ENCODE results near the gene OLFM3.

The OLFM3 gene

DNA sequence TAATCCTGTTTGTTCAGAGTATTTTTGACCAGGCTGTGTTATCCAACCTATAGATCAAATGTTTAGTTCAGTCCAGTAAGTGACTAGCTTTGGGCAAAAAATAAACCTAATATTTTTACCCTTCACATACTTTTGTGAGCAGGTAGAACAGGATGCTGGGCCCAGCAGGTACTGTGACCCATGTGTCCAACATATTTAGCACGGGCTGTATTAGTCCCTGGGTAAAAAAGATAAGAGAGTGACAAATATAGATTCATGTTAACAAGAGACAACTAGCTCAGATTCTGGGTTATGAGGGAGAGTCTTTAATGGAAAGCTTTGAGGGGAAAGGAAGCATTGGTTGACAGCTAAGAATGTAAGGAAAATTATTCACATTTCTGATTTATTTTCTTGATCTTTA, 43.1 kb downstream of the OLFM3 start:
- no peak for DNase-seq (ENCODE audit: low read depth in 1 of 2, low spot score in 1 of 2)

DNA sequence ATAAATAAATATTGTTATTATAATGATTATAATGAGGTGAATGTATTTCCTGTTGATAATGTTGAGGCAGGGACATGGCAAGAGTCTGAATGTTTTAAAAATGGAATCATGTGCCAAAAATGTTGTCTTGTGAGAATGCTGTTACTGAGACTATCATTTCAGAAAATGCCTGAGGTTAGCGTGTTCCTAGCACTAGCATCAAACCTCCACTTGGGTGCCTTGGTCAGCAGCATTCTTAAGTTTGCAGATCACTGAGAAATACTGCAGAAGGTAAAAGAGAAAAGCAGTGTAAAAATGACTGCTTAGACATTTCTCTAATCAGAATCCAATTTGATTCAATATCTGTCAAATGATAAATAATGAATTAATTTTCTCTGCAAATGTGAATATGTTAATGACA, 50.8 kb downstream of the OLFM3 start:
- DNase-seq (ENCODE audit: low read depth in 1 of 2, low spot score in 1 of 2): no peak

DNA sequence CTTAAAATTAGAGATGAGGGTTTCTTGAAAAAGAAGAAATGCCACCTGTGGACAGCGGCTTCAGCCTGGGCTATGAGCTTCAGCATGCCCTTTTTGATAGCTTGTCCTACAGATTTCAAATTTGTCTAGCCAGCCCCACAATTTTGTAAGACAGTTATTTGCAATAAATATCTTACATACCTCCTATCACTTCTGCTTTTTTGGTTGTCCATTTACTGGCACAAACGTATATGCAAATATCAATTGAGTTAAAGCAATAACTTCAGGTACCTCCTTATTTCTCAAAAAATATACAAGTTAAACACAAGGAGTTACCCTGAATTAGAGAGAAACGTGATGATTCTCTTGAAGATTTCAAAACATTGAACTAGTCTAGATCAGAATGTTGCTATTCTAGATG, 53.5 kb downstream of the OLFM3 start:
- no peak for DNase-seq (ENCODE audit: low read depth in 1 of 2, low spot score in 1 of 2)

DNA sequence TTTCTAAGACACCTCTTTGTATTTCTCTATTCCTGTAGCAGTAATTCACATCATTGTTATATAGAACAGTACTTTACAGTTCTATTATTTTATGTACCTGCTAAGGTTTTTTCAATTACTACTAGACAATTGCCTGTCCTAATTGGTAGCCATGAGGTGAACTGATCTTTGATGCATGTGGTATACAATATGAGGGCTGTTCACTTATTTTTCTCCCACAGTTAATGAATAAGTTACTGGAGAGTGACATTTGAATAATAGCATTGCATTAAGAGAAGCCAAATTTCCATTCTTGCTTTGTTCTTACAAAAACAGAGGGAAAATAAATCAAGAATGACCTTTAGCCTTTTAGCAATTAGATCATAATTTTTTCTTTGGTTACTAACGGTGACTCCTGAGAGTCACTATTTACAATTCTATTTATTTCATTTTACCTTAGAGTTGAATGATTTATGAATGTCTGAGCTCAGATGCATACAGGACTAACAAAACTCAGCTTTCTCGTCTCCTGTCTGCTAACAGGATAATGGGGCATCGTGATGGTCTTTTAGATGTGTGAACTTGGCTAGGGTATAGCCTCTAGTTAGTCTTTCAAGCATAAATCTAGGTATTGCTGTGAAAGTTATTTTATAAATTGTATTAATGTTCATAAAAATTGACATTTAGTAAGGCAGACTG, 54.1 kb downstream of the OLFM3 start:
- DNase-seq (ENCODE audit: low read depth in 1 of 2, low spot score in 1 of 2): no peak

DNA sequence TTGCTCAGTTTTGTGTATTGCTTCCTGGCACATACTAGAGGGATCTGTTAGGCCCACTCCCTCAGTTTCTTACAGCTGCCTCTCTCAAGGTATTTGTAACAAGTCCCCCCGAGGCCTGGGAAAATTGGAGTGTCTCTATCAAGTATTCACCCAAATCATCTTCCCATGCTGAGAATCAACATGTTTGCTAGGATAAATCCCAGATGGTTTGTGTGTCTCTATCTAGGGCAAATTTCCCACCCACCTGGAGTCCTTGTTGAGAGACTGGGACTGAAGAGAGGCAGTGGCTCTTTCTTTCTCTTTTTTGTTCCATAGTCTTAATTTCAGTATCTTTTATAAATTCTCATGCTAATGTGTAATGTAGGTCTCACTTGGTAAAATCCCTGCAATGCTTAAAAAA, 58.0 kb downstream of the OLFM3 start:
- no peak for DNase-seq (ENCODE audit: low read depth in 1 of 2, low spot score in 1 of 2)

DNA sequence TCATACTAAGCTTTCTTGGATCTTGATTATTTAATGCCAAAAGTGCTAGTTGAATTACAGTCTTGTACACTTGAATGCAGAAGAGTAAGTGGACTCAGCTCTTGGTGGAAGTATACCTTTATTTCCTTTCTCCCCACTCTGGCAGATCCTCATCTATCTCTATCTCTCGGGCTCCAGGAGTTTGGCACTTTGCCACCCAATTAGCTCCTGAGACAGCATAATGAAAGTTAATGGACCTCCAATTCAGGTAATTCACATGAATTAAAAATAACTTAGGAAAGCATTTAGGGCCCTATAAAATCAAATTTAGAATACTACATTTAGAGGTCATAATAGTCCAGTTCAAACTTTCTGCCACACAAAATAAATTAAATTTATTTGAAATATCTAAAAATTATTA, 67.4 kb downstream of the OLFM3 start:
- no peak for DNase-seq (ENCODE audit: low read depth in 1 of 2, low spot score in 1 of 2)

DNA sequence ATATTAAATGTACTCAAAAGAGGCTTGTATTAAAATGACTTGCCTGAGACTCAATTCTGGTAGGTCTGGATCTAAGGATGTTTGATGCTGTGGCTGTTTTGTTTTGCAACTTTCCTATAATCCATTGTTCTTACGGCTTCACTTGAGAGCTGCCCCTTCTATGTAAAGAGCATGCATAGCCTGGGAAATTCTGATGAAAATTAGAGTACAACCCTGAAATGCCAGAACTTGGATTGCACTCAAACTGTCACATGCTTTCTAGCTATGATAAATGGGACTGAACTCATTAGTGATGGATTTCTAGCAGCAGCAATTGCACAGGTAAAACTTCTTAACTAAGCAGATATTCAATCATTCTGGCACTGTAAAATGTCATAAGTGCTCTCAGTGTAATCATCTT, 67.9 kb downstream of the OLFM3 start:
- DNase-seq (ENCODE audit: low read depth in 1 of 2, low spot score in 1 of 2): no peak

DNA sequence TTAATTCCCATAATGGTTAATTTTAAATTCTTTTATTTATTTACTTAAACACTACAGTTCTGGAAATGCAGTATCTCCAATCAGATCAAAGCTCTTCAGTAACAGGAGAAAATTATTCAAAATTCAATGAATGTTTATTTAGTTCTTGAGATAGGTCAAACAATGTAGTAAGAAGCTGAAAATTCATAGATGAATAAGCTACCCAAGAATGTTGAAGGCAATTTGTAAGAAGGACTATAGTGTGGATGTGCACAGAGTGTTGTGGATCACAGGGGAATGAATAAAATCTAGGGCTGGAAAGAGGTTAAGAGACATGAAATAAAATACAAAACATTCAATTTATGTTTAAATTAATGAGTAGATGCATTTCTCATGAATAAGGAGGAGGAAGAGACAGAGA, 72.0 kb downstream of the OLFM3 start:
- DNase-seq (ENCODE audit: low read depth in 1 of 2, low spot score in 1 of 2): no peak

DNA sequence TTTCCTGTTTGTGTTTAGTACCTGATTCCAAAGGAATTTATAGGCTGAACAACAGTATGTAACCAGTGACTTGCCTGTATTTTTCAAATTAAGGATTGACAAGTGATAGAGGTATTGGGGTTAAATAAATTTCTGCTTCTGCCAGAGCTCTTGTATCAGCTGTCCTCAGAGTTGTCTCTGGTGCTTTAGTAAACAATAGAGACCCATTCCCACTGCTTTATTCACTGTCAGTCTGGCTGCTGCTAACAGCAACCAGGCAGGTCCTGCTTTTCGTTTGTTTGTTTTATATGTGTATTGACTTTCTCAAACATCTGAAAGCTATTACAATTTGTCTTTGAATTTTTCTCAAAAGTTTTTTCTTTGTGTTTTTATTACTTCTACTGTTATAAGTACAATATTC, 76.1 kb downstream of the OLFM3 start:
- no peak for DNase-seq (ENCODE audit: low read depth in 1 of 2, low spot score in 1 of 2)

DNA sequence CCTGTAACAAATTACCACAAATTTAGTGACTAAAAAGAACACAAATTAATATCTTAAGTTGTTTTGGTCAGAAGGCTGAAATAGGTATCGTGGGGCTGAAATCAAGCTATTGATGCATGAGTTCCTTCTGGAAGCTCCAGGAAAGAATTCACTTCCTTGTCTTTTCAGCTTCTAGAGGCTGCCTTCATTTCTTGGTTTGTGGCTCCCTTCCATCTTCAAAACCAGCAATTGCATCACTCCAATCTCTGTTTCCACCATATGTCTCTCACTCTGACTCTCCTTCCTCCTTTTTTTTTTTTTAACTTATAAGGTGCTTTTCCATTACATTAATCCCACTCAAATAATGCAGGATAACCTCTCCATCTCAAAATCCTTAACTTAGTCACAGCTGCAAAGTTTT, 78.4 kb downstream of the OLFM3 start:
- DNase-seq (ENCODE audit: low read depth in 1 of 2, low spot score in 1 of 2): no peak

DNA sequence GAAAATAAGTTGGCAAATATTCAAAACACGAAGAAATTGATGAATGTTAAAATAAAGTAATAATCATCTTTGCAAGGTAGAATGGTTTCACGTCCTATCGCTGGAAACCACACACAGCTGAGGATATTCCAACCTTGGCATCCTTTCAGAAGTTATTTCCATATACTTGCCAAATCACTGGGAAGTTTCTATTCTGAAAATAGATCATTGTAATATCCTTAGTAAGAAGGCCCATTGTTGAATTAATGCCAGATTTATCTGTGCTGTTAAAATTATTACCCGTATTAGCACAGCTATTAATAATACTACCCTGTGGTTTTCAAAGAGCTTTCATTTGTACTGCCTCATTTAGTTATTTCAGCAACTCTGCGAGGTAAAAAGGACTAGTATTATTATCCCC, 81.1 kb downstream of the OLFM3 start:
- DNase-seq (ENCODE audit: low read depth in 1 of 2, low spot score in 1 of 2): no peak

DNA sequence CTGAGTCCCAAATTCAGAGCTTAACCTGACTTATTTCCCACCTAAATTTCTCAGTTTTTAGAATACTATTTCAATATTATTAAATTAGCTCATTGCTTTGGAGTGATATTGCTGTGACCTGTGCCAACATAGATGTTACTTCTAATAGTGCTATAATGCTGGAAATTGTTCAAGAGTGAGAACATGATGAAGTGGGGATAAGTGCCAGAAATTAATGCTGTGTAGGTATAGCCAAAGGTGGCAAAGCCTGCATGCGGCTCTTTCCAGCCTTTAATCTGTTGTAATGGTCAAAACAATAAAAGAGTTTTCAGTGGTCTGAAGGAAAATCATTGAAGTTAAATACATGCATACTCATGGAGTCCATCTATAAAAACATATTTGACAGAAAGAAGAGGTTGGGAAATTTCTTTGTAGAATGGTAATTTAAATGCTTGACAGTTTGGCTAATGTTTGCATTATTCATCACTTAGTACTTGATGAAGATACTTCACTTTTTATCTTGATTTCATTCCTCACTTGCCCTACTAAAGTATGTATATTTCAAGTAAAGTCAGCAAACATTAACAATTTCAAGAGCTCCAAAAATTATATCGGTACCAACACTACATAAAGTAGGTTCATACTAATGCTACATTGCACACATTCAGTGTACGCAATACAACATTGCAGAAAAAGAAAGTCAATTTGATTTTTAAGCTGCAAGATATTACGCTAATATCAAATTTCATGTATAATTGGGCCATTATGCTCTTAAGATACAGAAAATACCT, 82.1 kb downstream of the OLFM3 start:
- no peak for DNase-seq (ENCODE audit: low read depth in 1 of 2, low spot score in 1 of 2)

DNA sequence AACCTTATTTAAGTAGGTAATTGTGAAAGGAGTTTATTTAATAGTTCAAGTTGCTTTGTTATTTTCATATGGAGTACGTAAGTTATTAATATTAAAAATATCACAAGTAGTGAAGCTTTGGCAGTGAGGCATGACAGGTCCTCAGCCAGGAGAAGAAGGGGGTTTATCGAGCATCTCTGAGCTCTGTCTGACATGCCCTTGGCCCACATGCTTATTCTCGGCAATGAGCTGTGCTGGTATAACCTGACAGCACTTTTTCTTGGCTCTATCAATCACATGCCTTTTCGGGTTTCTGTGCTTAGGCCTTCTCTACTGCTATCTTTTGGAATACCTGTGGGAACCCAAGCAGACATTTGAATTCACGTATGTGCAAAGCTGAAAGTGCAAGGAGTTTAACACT, 84.8 kb downstream of the OLFM3 start:
- DNase-seq (ENCODE audit: low read depth in 1 of 2, low spot score in 1 of 2): no peak

DNA sequence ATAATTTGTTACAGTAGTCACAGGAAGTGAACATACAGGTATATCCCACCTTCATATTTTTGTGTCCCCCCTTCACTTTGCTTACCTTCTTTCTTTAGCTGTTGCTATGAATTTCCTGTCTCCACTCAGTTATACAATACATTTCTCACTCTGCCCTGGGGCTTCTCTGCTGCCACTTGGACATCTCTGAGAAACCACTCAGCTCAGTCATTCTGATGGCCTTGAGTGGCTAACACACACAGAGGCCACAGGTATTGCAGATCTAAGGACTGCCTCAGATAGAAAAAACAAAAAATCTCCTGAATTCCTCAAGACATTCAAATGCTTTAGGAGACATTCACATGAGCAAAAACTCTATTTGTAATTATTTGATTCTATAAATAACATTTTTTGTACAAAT, 87.7 kb downstream of the OLFM3 start:
- DNase-seq (ENCODE audit: low read depth in 1 of 2, low spot score in 1 of 2): no peak

DNA sequence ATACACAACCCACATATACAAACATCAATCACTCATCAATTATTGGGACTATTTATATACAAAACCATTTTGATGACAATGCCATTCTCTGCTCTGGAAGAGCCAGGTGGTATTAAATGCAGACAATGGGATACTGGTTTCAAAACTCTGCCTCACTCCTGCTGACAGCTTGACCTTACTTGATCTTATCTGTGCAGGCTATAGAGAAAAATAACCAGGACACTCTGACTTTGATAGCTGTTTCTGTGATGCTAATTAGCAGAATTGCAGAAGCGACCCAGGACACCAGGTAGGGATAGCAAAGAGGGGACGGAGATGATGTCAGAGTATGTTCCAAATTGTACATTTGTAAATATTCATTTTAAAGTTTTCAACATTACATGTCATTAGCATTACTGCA, 89.5 kb downstream of the OLFM3 start:
- DNase-seq (ENCODE audit: low read depth in 1 of 2, low spot score in 1 of 2): no peak

DNA sequence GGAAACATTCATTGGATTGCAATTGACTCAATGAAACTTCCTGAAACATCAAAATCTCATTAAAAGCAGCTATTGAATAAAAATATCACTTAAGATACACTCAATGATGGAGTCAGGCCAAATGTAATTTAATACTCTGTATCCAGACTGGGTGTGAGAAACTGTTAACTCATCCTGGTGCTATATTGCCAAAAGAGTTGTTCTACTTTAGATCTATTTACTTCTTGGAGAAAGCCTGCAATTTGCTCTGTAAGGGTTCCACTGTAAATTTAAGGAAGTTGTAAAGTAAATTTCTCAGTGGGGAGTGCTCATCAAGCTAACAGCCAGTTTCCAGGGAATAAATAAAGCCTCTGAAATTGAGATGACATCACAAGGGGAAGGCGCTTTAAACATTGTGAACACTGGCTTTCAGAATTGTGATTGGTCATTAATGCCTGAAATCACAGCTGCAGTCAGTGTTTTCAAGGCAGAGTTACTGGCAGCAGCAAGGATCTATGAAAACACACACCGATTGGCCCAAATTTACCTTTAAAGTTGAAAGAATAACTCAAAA, 91.4 kb downstream of the OLFM3 start:
- DNase-seq (ENCODE audit: low read depth in 1 of 2, low spot score in 1 of 2): no peak

DNA sequence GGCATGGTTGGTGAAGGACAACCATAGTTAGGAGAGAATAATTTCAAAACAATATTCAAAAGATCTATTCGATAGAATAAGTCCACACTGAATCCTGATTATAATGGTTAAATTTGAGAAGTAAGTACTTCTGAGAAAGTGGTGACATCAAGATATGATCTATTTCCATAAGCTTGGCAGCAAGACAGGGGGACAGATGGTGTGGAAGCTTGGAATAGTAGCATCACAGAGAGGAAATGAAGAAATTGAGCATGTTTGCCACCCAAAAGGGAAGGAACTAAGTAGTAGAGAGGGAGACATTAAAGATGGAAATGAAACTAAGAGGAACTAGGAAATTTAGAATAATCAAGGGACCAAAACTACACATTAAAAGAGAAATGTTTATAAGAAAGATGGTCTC, 94.5 kb downstream of the OLFM3 start:
- DNase-seq (ENCODE audit: low read depth in 1 of 2, low spot score in 1 of 2): no peak

DNA sequence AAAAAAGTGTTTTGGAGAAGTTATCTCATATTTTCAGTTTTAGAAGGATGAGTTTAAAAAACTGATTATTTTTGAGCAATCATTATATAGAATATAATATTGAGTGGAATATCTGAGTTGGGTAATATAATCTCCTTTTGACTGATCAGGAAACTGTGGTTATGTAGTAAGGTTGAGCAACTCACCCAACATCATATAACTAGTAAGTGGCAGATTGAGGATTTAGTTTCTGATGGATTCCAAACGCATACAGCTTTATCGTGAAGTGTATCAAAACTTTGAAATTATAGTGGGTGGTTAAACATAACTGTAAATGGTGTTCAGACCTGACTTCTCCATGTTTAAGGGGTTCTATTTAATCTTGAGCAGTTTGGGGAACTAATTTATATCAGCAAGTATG, 98.6 kb downstream of the OLFM3 start:
- DNase-seq (ENCODE audit: low read depth in 1 of 2, low spot score in 1 of 2): no peak

DNA sequence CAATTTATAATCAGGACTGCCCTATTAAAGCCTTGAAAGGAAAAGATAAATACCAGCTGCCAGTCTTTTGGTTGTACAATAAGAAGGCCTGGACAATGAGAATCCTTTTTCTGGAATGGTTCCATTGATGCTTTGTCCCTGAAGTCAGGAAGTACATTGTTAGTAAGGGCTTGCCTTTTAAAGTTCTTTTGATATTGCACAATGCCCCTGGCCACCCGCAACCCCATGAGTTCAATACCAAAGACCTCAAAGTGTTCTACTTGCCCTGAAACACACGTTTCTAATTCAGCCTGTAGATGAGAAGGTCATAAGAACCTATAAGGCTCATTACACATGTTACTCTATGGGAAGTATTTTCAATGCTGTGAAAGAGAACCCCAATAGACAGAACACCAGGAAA, 112.1 kb downstream of the OLFM3 start:
- DNase-seq (ENCODE audit: low read depth in 1 of 2, low spot score in 1 of 2): no peak

DNA sequence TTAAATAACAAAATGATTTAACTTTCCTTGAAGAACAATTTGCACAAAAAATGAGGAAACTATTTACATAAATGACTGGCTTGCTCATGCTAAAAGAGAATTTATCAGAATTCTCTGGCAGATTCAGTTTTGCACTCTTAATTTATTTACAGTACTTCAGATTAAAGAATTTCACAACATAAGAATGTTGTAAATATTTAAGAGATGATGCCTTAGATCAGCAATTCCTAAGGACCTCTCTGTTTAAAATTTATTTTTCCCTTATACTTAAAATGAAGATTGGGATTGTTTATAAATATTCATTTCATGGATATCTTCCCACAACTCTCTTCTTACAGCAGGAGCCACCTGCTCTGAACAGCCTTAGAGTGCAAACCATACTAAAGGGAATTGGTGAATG, 120.8 kb downstream of the OLFM3 start:
- no peak for DNase-seq (ENCODE audit: low read depth in 1 of 2, low spot score in 1 of 2)

DNA sequence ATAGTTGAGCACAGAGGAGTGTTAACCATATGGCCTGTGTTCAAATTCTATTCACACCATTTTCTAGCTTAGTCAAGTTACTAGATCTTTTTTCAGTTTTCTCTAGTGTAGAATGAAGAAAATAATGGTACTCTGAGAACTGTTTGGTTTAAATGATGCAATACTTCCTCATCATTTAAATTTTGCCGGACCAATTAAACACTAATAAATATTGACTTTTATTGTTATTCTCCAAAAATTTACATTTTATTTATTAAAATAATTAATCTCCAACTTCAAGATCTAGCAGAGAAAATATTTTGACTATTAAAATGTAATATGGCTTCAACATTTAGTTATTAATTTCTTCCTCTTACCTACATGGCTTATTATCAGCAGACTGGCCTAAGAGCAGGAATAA, 123.1 kb downstream of the OLFM3 start:
- DNase-seq (ENCODE audit: low read depth in 1 of 2, low spot score in 1 of 2): no peak

DNA sequence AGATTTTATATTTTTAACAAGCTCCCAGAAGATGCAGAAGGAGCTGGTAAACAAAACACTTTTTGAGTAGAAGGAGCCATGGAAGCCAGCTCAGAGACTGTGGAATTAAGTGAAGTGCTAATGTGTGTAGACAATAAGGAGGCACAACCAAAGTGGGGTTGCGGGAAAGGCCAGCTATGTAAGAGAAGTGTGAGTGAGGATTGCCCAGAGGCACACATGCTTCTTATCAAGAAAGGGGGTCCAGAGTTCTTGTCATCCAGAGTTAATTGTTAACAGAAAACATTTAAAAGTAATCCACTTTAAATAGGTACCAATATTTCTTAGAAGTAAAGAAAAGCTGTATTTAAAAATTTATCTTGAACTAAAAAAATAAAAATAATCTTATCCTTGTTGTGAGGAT, 136.8 kb downstream of the OLFM3 start:
- DNase-seq (ENCODE audit: low read depth in 1 of 2, low spot score in 1 of 2): no peak

DNA sequence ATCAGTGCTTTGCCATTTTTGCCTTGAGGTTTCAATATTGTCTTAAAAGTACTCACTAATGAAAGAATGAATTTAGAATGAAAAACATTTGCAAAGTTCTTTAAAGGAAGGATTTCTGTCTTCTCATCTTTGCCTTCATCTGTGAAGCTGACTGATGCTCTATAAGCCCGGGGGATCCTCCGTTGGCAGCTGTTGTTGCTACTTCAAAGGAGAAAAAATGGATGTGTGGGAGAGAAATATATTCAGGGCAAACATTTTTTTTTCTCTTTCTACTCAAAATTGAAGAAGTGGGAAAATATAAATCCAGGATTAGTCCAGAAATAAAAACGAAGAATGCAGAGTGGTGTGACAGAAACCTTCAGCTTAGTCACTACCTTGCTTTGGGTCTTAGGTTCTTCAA, 142.5 kb downstream of the OLFM3 start:
- no peak for DNase-seq (ENCODE audit: low read depth in 1 of 2, low spot score in 1 of 2)
